Activated naive CD4-positive, alpha-beta T cell treated with anti-CD3 and anti-CD28 coated beads, Interleukin-2, amount 50 U/mL, for 24 hours (primary cell): ENCODE results near the gene SNORC.

Source experiments
- H3K27ac Mint-ChIP-seq: one replicate; pipeline ENCODE4 v1.8.0; 2021; ENCODE audit warnings: mild to moderate bottlenecking, mixed read lengths
- H3K27me3 Mint-ChIP-seq: one replicate; pipeline ENCODE4 v1.8.0; 2021; ENCODE audit warnings: mixed read lengths
- H3K36me3 Mint-ChIP-seq: one replicate; pipeline ENCODE4 v1.8.0; 2021; ENCODE audit warnings: mixed read lengths
- H3K4me1 Mint-ChIP-seq: one replicate; pipeline ENCODE4 v1.8.0; 2021; ENCODE audit warnings: mixed read lengths
- H3K4me3 Mint-ChIP-seq: one replicate; pipeline ENCODE4 v1.8.0; 2021; ENCODE audit warnings: mild to moderate bottlenecking, mixed read lengths
- H3K9me3 Mint-ChIP-seq: one replicate; pipeline ENCODE4 v1.8.0; 2021; ENCODE audit warnings: mixed read lengths

SNORC gene

DNA sequence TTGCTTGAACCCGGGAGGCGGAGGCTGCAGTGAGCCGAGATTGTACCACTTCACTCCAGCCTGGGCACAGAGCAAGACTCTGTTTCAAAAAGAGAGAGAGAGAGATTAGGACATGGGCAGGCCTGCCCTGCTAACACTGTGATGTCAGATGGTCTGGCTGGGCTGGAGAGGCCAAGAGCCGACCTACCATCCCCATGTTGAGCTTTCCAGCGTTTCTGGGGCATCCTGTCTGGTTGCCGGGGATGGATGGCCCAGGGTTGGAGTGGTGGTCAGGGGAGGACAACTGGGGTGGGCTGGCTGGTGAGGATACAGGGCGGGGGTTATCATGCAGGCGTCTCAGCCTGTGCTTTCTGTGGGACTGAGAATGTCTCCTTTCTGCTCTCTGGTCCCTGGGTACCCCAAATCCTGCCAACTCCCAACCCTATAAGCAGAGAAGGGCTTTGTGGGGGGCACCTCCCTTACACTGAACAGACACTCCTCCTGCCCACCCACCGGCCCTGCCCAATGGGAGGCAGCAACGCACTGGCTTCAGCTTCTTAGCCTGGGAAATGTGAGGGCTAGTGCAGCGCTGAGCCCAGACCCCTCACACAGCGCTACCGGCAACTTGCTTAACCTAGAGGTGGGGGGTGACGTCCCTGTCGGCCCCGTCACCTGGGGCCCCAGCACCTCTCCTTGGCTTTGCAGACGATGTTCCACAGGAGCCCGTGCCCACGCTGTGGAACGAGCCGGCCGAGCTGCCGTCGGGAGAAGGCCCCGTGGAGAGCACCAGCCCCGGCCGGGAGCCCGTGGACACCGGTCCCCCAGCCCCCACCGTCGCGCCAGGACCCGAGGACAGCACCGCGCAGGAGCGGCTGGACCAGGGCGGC lies 5.4 kb downstream of the SNORC start:
- H3K9me3 Mint-ChIP-seq, result no peaks in the 10 kb centered on the region
- no peaks in the 10 kb centered on the region for H3K4me1 Mint-ChIP-seq
- no peaks in the 10 kb centered on the region for H3K36me3 Mint-ChIP-seq
- H3K27me3 Mint-ChIP-seq, result peaks cover 13% of the 10 kb centered on the region
- peak overlapping the region; percentile 23 for H3K4me3 Mint-ChIP-seq
- no peak overlapping the region for H3K27ac Mint-ChIP-seq

GRCh38 chr2:232876161-232876977 lies 6.3 kb downstream of the SNORC start:
- peaks cover 13% of the 10 kb centered on the region for H3K27me3 Mint-ChIP-seq
- H3K27ac Mint-ChIP-seq, result no peak overlapping the region
- no peaks in the 10 kb centered on the region for H3K4me1 Mint-ChIP-seq
- H3K4me3 Mint-ChIP-seq, result peak overlapping the region; percentile 44
- H3K36me3 Mint-ChIP-seq, result no peaks in the 10 kb centered on the region
- H3K9me3 Mint-ChIP-seq, result no peaks in the 10 kb centered on the region

GRCh38 chr2:232876978-232877441 lies 6.9 kb downstream of the SNORC start:
- H3K4me1 Mint-ChIP-seq, result no peaks in the 10 kb centered on the region
- peaks cover 13% of the 10 kb centered on the region for H3K27me3 Mint-ChIP-seq
- no peaks in the 10 kb centered on the region for H3K36me3 Mint-ChIP-seq
- no peak overlapping the region for H3K4me3 Mint-ChIP-seq
- H3K27ac Mint-ChIP-seq, result no peak overlapping the region
- H3K9me3 Mint-ChIP-seq, result no peaks in the 10 kb centered on the region

GRCh38 chr2:232877940-232878511 lies 8.0 kb downstream of the SNORC start:
- Mint-ChIP-seq H3K9me3 (no peaks in the 10 kb centered on the region), H3K4me1 (no peaks in the 10 kb centered on the region), H3K4me3 (no peak overlapping the region), H3K36me3 (no peaks in the 10 kb centered on the region), H3K27me3 (peaks cover 13% of the 10 kb centered on the region), H3K27ac (no peak overlapping the region)

DNA sequence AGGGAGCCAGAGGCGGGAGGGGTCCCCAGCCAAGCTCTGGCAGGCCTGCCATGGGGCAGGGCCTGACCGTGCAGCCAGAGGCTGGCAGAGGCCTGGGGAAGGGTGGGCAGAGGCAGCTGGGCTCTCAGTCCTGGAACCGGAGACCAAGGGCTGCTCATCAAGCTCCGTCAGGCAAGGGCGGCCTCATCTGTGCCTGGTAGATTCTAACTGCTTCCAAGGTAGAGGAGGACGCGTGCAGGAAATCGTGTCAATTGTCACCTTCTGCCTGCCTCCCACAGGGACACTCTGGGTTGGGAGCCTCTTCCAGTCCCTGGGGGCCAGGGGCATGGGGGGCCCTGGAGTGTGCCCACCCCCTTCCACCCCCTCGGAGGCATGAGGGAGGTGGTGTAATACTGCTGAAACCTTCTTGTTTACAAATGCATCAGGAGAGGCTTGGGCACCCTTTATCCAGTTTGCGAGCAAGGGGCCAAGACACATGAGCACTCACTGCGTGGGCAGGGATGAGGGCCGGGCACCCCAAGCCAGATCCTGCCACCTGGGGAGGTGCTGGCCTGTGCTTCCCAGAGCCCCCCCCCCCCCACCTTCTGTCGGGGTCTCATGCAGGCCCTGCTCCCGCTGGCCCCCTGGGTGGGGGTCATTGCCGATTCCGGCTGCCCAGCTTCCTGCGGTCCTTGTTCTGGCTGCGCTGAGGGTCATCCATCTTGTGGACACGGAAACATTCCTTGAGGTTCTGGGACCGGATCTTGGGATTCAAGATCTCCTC lies 9.0 kb downstream of the SNORC start:
- no peaks in the 10 kb centered on the region for H3K4me1 Mint-ChIP-seq
- peaks cover 13% of the 10 kb centered on the region for H3K27me3 Mint-ChIP-seq
- H3K27ac Mint-ChIP-seq, result no peak overlapping the region
- no peaks in the 10 kb centered on the region for H3K9me3 Mint-ChIP-seq
- H3K36me3 Mint-ChIP-seq, result no peaks in the 10 kb centered on the region
- H3K4me3 Mint-ChIP-seq, result no peak overlapping the region

GRCh38 chr2:232879618-232880494 lies 9.8 kb downstream of the SNORC start:
- Mint-ChIP-seq H3K27me3 (peaks cover 10% of the 10 kb centered on the region), H3K9me3 (no peaks in the 10 kb centered on the region), H3K4me1 (no peaks in the 10 kb centered on the region), H3K4me3 (no peak overlapping the region), H3K27ac (no peak overlapping the region), H3K36me3 (no peaks in the 10 kb centered on the region)

DNA sequence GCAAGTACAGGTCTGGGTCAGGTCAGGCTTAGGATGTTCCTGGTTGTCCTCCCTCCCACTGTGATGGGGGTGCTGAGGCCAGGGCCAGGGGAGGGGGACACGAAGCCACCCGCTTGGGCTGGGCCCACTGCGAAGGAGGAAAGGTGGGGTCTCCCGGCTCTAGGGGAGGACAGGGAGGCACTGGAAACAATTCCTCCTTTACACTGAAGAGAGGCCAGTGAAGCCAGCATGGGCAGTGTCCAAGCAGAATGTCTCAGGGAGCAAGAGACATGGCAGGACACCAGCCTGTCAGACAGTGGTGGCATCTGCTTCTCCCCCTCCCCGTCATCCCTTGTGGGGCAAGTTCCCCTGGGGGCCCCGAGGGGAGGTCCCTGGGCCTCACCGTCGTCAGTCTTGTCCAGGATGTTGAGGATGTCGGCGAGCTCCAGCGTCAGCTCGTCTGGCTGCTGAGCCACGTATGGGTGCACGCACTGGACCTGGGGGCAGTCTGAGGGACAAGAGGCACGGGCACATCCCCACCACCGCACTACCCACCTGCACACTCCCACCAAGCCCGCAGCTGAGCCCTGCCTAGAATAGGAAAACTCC lies 10.8 kb downstream of the SNORC start:
- Mint-ChIP-seq H3K27ac (no peak overlapping the region), H3K27me3 (peaks cover 4% of the 10 kb centered on the region), H3K36me3 (no peaks in the 10 kb centered on the region), H3K4me3 (no peak overlapping the region), H3K9me3 (no peaks in the 10 kb centered on the region), H3K4me1 (no peaks in the 10 kb centered on the region)

GRCh38 chr2:232882085-232882484 lies 12.0 kb downstream of the SNORC start:
- H3K27ac Mint-ChIP-seq, result no peak overlapping the region
- H3K4me3 Mint-ChIP-seq, result no peak overlapping the region
- H3K4me1 Mint-ChIP-seq, result no peaks in the 10 kb centered on the region
- no peaks in the 10 kb centered on the region for H3K36me3 Mint-ChIP-seq
- peaks cover 4% of the 10 kb centered on the region for H3K27me3 Mint-ChIP-seq
- no peaks in the 10 kb centered on the region for H3K9me3 Mint-ChIP-seq

DNA sequence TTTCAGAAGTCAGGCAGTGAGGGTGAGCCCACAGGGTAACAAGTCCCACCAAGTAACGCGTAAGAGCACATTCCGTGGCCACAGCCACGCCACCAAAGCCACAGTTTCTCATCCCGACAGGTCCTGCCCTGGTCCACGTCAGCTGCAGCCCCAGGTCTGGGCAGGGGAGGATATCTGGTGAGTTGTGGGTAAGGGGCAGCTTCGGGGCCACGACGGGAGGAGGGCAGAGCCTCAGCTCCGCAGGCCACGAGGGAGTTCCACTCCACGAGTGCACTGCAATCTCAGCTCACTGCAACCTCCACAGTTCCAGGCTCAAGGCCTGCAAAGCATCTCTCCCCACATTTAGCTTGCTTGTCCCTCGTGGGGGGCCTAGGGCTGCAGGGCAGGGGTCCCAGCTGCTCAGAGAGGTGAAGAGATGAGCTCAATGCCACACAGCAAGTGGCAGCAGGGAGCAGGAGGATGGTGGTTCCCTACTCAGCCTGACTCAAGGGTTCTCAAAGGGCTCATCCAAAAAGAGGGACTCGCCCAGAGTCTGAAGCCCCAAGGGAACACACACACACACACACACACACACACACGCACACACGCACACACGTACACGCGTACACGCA lies 12.5 kb downstream of the SNORC start:
- H3K27ac Mint-ChIP-seq, result no peak overlapping the region
- H3K36me3 Mint-ChIP-seq, result no peaks in the 10 kb centered on the region
- H3K4me1 Mint-ChIP-seq, result no peaks in the 10 kb centered on the region
- no peaks in the 10 kb centered on the region for H3K9me3 Mint-ChIP-seq
- peaks cover 2% of the 10 kb centered on the region for H3K27me3 Mint-ChIP-seq
- no peak overlapping the region for H3K4me3 Mint-ChIP-seq

DNA sequence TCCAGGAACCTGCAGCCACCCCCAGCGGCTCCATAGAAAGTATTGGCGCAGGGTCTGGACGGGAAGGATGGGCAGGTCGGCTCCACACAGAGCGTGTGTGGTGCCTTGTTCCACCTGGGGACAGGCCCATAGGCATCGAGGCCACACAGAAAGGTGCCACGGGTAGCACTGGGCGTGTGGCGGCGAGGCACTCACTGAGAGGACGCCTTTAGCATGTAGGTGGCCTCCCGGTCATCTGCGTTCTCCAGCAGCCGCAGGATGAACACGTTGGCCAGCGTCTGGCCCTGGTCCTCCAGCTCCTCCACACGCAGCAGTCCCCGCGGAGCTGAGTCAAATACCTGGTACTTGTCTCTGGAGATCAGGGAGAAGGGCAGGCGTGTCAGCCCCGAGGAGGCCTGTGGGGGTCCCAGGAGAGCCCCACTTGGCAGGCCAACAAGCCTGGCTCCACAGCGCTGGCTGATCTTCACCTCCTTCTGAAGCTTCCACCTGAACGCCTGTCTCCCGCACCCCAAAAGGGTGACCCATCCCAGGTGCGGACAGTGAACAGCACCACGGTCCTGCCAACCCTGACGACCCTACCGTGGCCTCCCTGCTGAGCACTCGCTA lies 13.2 kb downstream of the SNORC start:
- H3K27ac Mint-ChIP-seq, result no peak overlapping the region
- H3K36me3 Mint-ChIP-seq, result no peaks in the 10 kb centered on the region
- H3K27me3 Mint-ChIP-seq, result no peaks in the 10 kb centered on the region
- no peaks in the 10 kb centered on the region for H3K9me3 Mint-ChIP-seq
- no peak overlapping the region for H3K4me3 Mint-ChIP-seq
- no peaks in the 10 kb centered on the region for H3K4me1 Mint-ChIP-seq

GRCh38 chr2:232884001-232884421 lies 13.9 kb downstream of the SNORC start:
- H3K27me3 Mint-ChIP-seq, result no peaks in the 10 kb centered on the region
- no peaks in the 10 kb centered on the region for H3K4me1 Mint-ChIP-seq
- H3K36me3 Mint-ChIP-seq, result no peaks in the 10 kb centered on the region
- no peak overlapping the region for H3K27ac Mint-ChIP-seq
- no peak overlapping the region for H3K4me3 Mint-ChIP-seq
- no peaks in the 10 kb centered on the region for H3K9me3 Mint-ChIP-seq

- no peak overlapping the region for H3K27ac Mint-ChIP-seq
- no peak overlapping the region for H3K4me3 Mint-ChIP-seq
- H3K27me3 Mint-ChIP-seq, result no peaks in the 10 kb centered on the region
- no peaks in the 10 kb centered on the region for H3K9me3 Mint-ChIP-seq
- H3K36me3 Mint-ChIP-seq, result no peaks in the 10 kb centered on the region
- no peaks in the 10 kb centered on the region for H3K4me1 Mint-ChIP-seq
Measured at GRCh38 chr2:232884549-232885263, 14.6 kb downstream of the SNORC start.

DNA sequence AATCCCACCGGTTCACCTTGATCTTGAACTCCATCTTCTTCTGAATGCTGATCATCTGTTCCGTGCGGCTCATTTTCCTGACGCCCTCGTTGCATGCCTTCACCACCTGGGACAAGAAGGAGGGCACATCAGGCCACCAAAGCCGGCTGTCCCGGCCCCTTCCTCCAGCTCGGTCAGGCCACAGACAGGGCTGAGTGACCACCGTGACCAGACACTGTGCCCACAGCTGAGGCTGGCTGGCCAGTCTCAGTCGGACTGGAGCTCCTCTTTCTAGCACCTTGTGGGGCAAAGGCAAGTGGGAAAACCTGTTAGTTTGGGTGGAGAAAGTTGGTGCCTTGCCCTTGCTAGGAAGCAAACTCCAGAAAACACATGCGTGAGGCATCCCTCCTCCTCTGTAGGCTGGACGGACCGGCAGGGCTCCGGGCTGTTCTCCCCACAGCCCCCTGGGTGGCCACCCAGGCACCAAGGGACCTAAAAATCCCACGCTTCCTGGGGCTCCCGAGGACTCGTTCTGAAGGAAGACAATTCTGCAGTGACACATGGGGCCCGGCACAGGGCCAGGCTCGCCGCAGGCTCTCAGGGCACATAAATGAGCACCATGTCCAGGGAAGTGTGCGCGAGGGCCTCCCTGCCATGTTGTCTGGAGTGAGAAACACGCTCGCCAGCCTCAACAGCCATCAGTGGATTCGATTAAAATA lies 15.3 kb downstream of the SNORC start:
- Mint-ChIP-seq H3K9me3 (no peaks in the 10 kb centered on the region), H3K36me3 (no peaks in the 10 kb centered on the region), H3K4me3 (no peak overlapping the region), H3K27ac (no peak overlapping the region), H3K27me3 (no peaks in the 10 kb centered on the region), H3K4me1 (no peaks in the 10 kb centered on the region)
